Karpas-422 (cell line): ENCODE data around the gene ANKLE1. TPM values are rescaled to one million over a fixed set of nuclear protein-coding genes. Genes with fewer than 3 reads are reported as not detected.

Source experiments
- DNase-seq: peaks from one replicate; pipeline ENCODE4 v3.0.0-alpha.2; 2015
- H2AFZ ChIP-seq: fragments of 200-600 bp; sonication (generic); 2 replicates; pipeline ENCODE4 v1.6.1; 2014; ENCODE audit warnings: antibody characterized with exemption, low read length, mixed read lengths
- H3K27ac ChIP-seq: fragments of 200-600 bp; sonication (generic); 2 replicates; pipeline ENCODE4 v1.5.1; 2014; ENCODE audit warnings: mild to moderate bottlenecking, low read length, moderate library complexity
- H3K27me3 ChIP-seq: fragments of 200-600 bp; sonication (generic); 2 replicates; pipeline ENCODE4 v1.6.1; 2014; ENCODE audit warnings: low read length, mixed read lengths
- H3K36me3 ChIP-seq: fragments of 200-600 bp; sonication (generic); 2 replicates; pipeline ENCODE4 v1.6.1; 2014; ENCODE audit warnings: low read length, mixed read lengths; ENCODE audit not compliant: insufficient read depth
- H3K4me1 ChIP-seq: fragments of 200-600 bp; sonication (generic); 2 replicates; pipeline ENCODE4 v1.6.1; 2014; ENCODE audit warnings: mild to moderate bottlenecking, low read length, mixed read lengths
- H3K4me2 ChIP-seq: fragments of 200-600 bp; sonication (generic); 2 replicates; pipeline ENCODE4 v1.6.1; 2014; ENCODE audit warnings: low read length, low read depth, mild to moderate bottlenecking; ENCODE audit not compliant: poor library complexity, severe bottlenecking
- H3K4me3 ChIP-seq: fragments of 200-600 bp; sonication (generic); 2 replicates; pipeline ENCODE4 v1.5.1; 2014; ENCODE audit warnings: mild to moderate bottlenecking, antibody characterized with exemption, low read length, mixed read lengths
- H3K79me2 ChIP-seq: fragments of 200-600 bp; sonication (generic); 2 replicates; pipeline ENCODE4 v1.6.1; 2014; ENCODE audit warnings: mild to moderate bottlenecking, low read length, mixed read lengths
- H3K9ac ChIP-seq: fragments of 200-600 bp; sonication (generic); 2 replicates; pipeline ENCODE4 v1.6.0; 2014; ENCODE audit warnings: low read length
- H3K9me2 ChIP-seq: fragments of 200-600 bp; sonication (generic), shearing (Covaris generic); replicated peaks from 2 replicates; pipeline ENCODE4 v1.6.0; 2014; ENCODE audit warnings: mild to moderate bottlenecking, low read length, moderate library complexity; ENCODE audit not compliant: insufficient read depth
- H3K9me3 ChIP-seq: fragments of 300-700, 200-600 bp; sonication (generic); 2 replicates; pipeline ENCODE4 v1.6.1; 2014; ENCODE audit warnings: low read length, mixed read lengths
- H4K20me1 ChIP-seq: fragments of 200-600 bp; sonication (generic); 2 replicates; pipeline ENCODE4 v1.6.1; 2014; ENCODE audit warnings: mild to moderate bottlenecking, antibody characterized with exemption, low read length, low read depth; ENCODE audit not compliant: insufficient read depth
- total RNA-seq: library from RNA; depleted of rRNA; stranded (reverse); fragments of >200 nt; shearing (Covaris generic); gene quantifications from 2 replicates; pipeline ENCODE4 v1.2.3, GENCODE V29; 2014; ENCODE audit warnings: low replicate concordance

Gene ANKLE1
- total RNA-seq, 1 experiment from 2014 or later, result 19.6 TPM

- Histone ChIP-seq H3K4me1 (peaks cover 43% of the 10 kb centered on the region), H3K27ac (no peak overlapping the region), H3K4me2 (peak overlapping the region; percentile 73), H3K36me3 (no peaks in the 10 kb centered on the region), H3K27me3 (no peaks in the 10 kb centered on the region), H2AFZ (no peak overlapping the region), H3K4me3 (peak overlapping the region; percentile 58), H3K9me3 (no peaks in the 10 kb centered on the region), H4K20me1 (peaks cover 16% of the 10 kb centered on the region), H3K9ac (peak overlapping the region; percentile 77), H3K79me2 (peaks cover 24% of the 10 kb centered on the region), H3K9me2 (no peaks in the 10 kb centered on the region)
- peak; percentile 63 for DNase-seq
Observed at GRCh38 chr19:17244618-17245534, 36.8 kb upstream of the ANKLE1 start.

GRCh38 chr19:17245535-17245984 lies 36.1 kb upstream of the ANKLE1 start, which contains the start of gene NR2F6:
Gene NR2F6, minus strand, starts transcription at chr19:17245919. Its CDS starts 699 bp downstream, at chr19:17245220.
- Histone ChIP-seq H3K27me3 (no peaks in the 10 kb centered on the region), H2AFZ (peak within 1 kb of the TSS; percentile 96), H3K4me3 (peak within 1 kb of the TSS; percentile 75), H3K9me2 (no peaks in the 10 kb centered on the region), H3K36me3 (no peaks in the 10 kb centered on the region), H3K4me1 (peaks cover 43% of the 10 kb centered on the region), H3K9me3 (no peaks in the 10 kb centered on the region), H3K9ac (peak within 1 kb of the TSS; percentile 82), H4K20me1 (peaks cover 16% of the 10 kb centered on the region), H3K4me2 (peak within 1 kb of the TSS; percentile 98), H3K79me2 (peaks cover 24% of the 10 kb centered on the region), H3K27ac (peak within 1 kb of the TSS; percentile 57; the same call in 1 of the 2 replicates)
- DNase-seq, result no peak

GRCh38 chr19:17246681-17247425 lies 34.8 kb upstream of the ANKLE1 start:
- peaks cover 39% of the 10 kb centered on the region for H3K4me1 ChIP-seq
- H2AFZ ChIP-seq, result peak overlapping the region; percentile 96
- peaks cover 16% of the 10 kb centered on the region for H4K20me1 ChIP-seq
- H3K9me3 ChIP-seq, result no peaks in the 10 kb centered on the region
- H3K4me2 ChIP-seq, result peak overlapping the region; percentile 98
- H3K9ac ChIP-seq, result peak overlapping the region; percentile 82
- no peak for DNase-seq
- peaks cover 24% of the 10 kb centered on the region for H3K79me2 ChIP-seq
- H3K27ac ChIP-seq, result no peak overlapping the region; the same call in 1 of the 2 replicates
- peak overlapping the region; percentile 75 for H3K4me3 ChIP-seq
- no peaks in the 10 kb centered on the region for H3K9me2 ChIP-seq
- no peaks in the 10 kb centered on the region for H3K27me3 ChIP-seq
- H3K36me3 ChIP-seq, result no peaks in the 10 kb centered on the region

GRCh38 chr19:17248011-17248776 lies 33.5 kb upstream of the ANKLE1 start:
- Histone ChIP-seq H3K27ac (no peak overlapping the region), H3K9me3 (no peaks in the 10 kb centered on the region), H3K36me3 (no peaks in the 10 kb centered on the region), H3K4me1 (peaks cover 32% of the 10 kb centered on the region), H3K9me2 (no peaks in the 10 kb centered on the region), H3K27me3 (no peaks in the 10 kb centered on the region), H4K20me1 (peaks cover 7% of the 10 kb centered on the region; the same call in 1 of the 2 replicates), H3K4me2 (no peak overlapping the region), H3K9ac (no peak overlapping the region), H2AFZ (no peak overlapping the region), H3K4me3 (no peak overlapping the region), H3K79me2 (peaks cover 17% of the 10 kb centered on the region)
- no peak for DNase-seq

GRCh38 chr19:17249887-17250548 lies 31.7 kb upstream of the ANKLE1 start:
- Histone ChIP-seq H2AFZ (no peak overlapping the region), H3K9ac (no peak overlapping the region)

GRCh38 chr19:17254636-17255035 lies 27.1 kb upstream of the ANKLE1 start:
- Histone ChIP-seq H3K36me3 (no peaks in the 10 kb centered on the region), H2AFZ (no peak overlapping the region), H4K20me1 (no peaks in the 10 kb centered on the region), H3K79me2 (no peaks in the 10 kb centered on the region), H3K4me1 (no peaks in the 10 kb centered on the region), H3K27me3 (no peaks in the 10 kb centered on the region), H3K27ac (no peak overlapping the region), H3K4me3 (no peak overlapping the region), H3K9me3 (no peaks in the 10 kb centered on the region), H3K9me2 (no peaks in the 10 kb centered on the region), H3K9ac (no peak overlapping the region), H3K4me2 (no peak overlapping the region)
- no peak for DNase-seq

More at GRCh38 chr19:17249887-17250548, 31.7 kb upstream of the ANKLE1 start:
- H4K20me1 ChIP-seq, result no peaks in the 10 kb centered on the region
- no peaks in the 10 kb centered on the region for H3K9me3 ChIP-seq
- H3K27me3 ChIP-seq, result no peaks in the 10 kb centered on the region
- no peaks in the 10 kb centered on the region for H3K9me2 ChIP-seq
- H3K27ac ChIP-seq, result no peak overlapping the region
- no peaks in the 10 kb centered on the region; the same call in 1 of the 2 replicates for H3K79me2 ChIP-seq
- H3K4me3 ChIP-seq, result no peak overlapping the region
- no peaks in the 10 kb centered on the region for H3K36me3 ChIP-seq
- no peak overlapping the region for H3K4me2 ChIP-seq
- DNase-seq, result no peak
- H3K4me1 ChIP-seq, result peaks cover 16% of the 10 kb centered on the region

- Histone ChIP-seq H3K4me2 (no peak overlapping the region), H2AFZ (no peak overlapping the region)
Observed at GRCh38 chr19:17255150-17255621, 26.5 kb upstream of the ANKLE1 start.

More at GRCh38 chr19:17255150-17255621, 26.5 kb upstream of the ANKLE1 start:
- Histone ChIP-seq H3K27ac (no peak overlapping the region), H3K27me3 (no peaks in the 10 kb centered on the region), H3K79me2 (no peaks in the 10 kb centered on the region), H3K4me3 (no peak overlapping the region), H4K20me1 (no peaks in the 10 kb centered on the region), H3K36me3 (no peaks in the 10 kb centered on the region), H3K9me3 (no peaks in the 10 kb centered on the region), H3K9ac (no peak overlapping the region), H3K4me1 (no peaks in the 10 kb centered on the region), H3K9me2 (no peaks in the 10 kb centered on the region)
- DNase-seq, result no peak
